CD4-positive, alpha-beta T cell treated with Interleukin-12 subunit alpha and Interleukin-12 subunit beta, for 1 hour (primary cell): ENCODE measurements around the gene PSMB10.
"Not testable (repeated sequence)": the region's sequence is repeated elsewhere in the genome, so short reads cannot be mapped to it uniquely, and the experiment has no call there.

ENCODE experiments used
- DNase-seq: peaks from one replicate; pipeline ENCODE4 v3.0.0-alpha.2; 2020

Gene PSMB10

GRCh38 chr16:67924140-67924906 lies 12.3 kb downstream of the PSMB10 start:
- no peak for DNase-seq

- no peak for DNase-seq
Measured at GRCh38 chr16:67923414-67924116, 13.1 kb downstream of the PSMB10 start.

- no peak for DNase-seq
Measured at GRCh38 chr16:67922740-67923139, 13.9 kb downstream of the PSMB10 start.

DNA sequence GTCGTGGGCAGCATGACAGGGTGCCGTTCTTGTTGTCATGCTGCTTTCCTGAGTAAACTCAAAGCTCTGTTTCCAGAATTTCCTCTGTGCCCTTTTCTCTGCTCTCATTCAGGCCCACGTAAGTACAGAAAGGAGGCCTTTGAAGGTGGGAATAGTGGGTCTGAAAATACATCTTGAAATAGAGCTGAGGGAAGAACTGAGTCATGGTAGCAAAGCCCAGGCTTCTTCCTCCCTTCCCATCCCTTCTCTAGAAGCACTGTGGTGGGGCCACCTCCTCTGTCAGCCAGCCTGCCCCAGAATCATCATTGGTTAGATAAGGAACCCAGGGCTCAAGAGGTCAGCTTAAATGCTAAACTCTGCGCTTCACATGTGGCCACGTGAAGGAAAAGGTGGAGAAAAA lies 14.4 kb downstream of the PSMB10 start:
- no peak for DNase-seq

DNA sequence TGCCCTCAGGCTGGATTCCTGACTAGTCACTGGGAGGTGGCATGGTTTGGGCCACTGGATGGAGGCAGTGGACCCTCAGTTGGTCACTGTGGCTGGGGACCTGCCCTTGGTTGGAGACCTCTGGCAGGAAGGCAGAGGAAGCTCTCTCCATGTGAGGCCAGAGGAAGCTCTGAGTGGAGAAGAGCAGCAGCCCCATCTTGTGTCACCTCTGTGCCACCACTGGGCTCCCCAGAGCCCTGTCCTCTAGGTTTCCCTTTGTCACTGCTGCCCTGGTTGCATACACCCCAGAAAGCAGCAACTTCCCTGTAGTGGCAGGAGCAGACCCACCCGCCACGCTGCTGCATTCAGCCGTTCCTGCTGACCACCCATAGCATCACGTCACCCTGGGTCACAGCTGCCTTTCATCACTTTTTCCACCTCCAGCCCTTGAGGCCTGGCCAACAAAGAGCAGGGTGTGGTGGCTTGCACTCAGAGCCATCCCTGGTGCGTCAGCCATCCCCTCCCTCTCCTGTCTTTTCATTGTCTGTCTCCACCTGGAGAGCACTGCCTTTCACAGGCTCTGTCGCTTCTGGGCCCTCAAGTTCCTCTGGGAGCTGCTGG lies 16.9 kb downstream of the PSMB10 start:
- no peak for DNase-seq

DNA sequence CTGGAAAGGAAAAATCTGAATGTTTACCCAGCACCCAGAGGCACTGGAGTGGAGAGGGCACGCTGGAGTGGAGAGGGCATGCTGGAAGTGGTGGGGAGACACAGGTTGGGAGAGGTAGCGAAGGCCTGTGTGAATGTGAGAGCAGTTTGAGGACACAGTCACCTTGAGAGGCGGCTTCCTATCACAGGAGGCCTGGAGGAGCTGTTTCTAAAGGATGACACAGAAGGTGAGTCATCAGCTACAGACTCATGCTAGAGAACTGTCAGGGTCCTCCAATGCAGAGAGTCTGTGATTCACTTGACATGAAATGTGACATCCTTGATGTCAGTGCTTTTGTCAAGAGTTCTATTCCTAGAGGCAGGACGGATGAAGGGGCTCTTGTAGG lies 18.8 kb downstream of the PSMB10 start:
- no peak for DNase-seq

DNA sequence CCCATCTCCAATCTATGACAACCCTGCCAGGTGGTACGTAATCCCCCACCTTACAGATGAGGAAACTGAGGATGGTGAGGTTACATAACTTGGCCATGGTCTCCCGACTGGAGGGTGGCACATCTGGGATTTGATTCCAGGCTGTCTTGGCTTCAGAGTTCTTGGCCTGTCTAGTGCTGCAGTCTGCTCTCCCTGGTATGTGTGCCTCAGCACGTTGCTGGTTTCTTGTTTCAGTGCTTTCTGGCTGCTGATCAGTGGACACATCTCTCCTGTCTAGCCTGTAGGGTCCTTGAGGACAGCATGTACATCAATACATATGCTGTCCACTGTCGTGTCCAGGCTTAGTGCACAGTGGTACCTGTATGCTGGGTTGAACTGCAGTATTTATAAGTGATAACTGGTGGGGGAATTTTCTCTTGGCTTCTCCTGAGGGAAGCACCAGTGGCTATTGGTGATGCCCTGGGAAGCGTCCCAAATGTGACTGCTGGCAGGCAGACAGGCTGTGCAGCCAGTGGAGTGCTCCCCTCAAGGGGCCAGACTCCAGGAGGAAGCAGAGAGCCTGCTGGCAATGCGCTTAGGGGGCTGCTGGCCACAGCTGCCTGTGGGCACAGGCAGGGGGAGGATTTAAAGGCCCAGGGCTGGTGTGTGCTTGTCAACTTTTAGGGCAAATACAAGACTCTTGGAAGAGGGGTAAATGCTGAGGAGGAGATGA lies 19.4 kb downstream of the PSMB10 start:
- DNase-seq = no peak

DNA sequence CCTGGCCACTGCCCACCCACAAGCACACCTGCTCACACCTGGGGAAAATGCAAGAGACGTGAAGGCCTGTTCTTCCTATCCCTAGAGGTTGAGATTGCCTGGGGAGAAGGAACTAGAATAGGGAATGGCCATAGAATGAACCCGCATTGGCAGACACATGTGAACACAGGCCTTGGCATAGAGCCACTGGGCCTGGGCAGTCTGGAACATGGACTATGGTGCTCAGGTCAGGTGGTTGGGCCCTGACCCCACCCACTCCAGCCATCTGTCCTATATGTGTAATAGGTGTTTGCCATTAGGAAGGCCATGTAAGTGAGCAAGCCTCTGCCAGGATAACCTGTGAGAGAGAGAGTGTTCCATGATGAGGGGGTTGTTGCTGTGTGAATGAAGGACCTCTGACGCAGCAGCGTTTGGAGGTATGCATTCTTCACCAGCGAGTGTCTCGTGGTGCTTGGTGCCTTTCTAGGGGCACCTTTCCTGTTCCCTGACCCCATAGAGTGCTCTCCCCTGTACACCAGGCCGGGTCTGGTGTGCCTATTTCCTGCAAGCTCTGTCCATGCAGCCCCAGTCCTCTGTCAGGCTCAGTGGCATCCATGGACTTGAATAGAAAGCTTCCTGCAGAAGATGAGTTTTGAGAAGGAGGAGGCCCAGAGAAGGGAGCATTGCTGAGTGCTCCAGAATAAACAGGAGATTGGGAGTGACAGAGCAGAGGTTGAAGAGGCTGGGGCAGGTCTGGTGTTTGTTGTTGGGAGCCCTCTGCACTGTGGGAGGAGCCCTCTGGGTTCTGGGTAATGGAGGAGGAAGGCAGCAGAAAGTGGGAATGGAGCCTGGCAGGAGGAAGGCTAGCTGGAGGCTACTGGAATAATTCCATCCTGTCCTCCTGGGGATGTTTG lies 20.6 kb downstream of the PSMB10 start:
- DNase-seq = no peak

DNA sequence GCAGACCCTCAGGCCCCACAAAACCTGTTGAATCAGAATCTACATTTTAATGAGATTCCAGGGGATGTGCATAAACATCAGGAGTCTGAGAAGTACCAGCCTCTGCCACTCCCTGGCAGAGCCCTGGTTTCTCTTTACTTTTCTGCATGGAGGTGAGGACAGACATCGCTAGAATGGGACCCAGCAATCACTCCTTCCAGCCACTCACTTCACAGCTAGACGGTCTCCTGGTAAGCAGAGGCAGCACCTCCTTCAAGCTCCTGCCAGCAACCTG lies 21.2 kb downstream of the PSMB10 start:
- DNase-seq = not testable (repeated sequence)

DNA sequence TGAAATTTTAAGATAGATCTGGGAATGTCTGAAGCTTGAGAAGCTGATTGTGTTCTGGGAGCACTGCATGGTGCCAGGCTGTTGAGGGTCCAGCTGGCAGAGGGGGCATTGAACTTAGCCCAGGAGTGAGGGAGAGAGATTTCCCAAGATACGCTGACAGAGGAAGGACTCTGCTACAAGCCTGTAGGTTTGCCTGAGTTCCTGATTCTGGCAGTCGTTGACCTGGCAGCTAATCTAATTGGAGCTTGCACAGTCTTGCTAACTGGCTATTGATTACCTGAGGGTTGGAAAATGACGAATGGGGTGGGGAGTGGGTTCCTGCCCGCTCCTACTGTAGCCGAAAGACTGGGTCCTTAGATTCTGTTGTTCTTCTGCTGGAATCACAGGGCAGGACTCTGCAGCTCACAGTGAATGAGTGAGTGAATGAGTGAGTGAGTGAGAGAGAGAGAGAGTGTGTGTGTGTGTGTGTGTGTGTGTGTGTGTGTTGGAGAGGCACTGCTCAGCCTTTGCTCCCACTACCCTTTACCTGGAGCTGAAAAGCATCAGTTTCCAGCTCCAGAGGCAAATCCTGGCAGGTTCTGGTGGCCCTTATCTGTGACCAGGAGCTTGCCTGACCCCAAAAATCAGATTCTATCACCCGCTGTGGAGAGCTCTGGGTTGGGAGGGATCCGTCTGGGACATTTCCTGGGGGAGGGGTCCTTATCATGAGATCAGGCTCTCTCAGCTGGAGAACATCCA lies 21.7 kb downstream of the PSMB10 start:
- no peak for DNase-seq

GRCh38 chr16:67910158-67910557 lies 26.5 kb downstream of the PSMB10 start:
- DNase-seq = no peak

DNA sequence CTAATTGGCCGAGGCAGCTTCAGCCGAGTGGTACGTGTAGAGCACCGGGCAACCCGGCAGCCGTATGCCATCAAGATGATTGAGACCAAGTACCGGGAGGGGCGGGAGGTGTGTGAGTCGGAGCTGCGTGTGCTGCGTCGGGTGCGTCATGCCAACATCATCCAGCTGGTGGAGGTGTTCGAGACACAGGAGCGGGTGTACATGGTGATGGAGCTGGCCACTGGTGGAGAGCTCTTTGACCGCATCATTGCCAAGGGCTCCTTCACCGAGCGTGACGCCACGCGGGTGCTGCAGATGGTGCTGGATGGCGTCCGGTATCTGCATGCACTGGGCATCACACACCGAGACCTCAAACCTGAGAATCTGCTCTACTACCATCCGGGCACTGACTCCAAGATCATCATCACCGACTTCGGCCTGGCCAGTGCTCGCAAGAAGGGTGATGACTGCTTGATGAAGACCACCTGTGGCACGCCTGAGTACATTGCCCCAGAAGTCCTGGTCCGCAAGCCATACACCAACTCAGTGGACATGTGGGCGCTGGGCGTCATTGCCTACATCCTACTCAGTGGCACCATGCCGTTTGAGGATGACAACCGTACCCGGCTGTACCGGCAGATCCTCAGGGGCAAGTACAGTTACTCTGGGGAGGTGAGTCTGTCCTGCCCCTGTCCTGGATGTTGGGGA lies 27.5 kb downstream of the PSMB10 start:
- no peak for DNase-seq

DNA sequence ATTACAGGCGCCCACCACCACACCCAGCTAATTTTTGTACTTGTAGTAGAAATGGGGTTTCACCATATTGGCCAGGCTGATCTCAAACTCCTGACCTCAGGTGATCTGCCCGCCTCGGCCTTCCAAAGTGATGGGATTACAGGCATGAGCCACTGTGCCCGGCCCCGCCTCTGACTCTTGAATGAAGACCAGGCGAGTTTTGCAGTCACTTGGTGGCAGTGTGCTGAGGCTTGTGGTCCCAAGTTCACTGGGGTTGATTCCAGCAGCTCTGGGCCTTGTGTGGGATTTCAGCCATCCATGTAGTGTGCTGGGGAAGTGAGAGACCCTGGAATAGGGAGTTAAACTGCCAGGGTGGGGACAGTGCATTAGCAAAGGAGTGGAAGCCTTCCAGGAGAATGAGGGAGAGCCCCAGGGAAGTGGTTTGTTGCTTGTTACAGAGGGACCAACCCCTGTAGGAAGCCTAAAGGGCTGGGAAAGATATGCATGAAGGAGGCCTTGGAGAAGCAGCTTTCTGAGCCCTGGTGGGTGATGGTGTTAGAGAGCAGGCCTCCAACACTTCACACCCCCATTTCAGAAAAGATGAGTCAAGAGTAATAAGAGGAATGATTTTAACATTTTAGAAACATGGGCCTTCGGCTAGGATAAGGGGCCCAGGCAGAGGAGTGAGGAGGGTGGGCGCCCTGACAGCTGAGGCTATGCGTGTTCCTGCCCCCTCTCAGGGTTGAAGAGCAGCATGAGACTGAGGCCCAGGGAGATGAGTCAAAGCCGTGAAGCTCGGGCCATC lies 29.1 kb downstream of the PSMB10 start:
- DNase-seq = no peak

- no peak for DNase-seq
Measured at GRCh38 chr16:67902831-67903230, 33.8 kb downstream of the PSMB10 start.

- DNase-seq = no peak
Measured at GRCh38 chr16:67901734-67902133, 34.9 kb downstream of the PSMB10 start.

DNA sequence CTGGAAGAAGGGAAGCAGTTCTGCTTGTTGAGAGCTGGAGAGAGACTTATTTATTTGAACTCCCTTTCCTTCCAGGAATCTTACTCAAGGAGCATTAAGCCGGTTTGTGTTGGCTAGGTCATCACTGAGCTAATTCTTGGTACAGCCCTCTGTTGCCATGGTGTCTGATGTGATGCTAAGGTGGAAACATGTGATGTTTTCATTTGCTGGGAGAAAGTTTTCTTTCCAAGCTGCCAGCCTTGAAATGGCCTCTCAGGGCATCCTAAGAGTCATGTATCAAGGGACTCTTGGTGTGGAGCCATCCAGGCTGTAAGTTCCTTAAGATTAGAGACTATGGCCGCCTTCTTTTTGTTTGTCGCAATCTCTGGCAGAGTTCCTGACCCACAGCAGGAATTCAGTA lies 39.4 kb downstream of the PSMB10 start:
- DNase-seq = no peak

GRCh38 chr16:67893743-67894399 lies 42.8 kb downstream of the PSMB10 start:
- no peak for DNase-seq

DNA sequence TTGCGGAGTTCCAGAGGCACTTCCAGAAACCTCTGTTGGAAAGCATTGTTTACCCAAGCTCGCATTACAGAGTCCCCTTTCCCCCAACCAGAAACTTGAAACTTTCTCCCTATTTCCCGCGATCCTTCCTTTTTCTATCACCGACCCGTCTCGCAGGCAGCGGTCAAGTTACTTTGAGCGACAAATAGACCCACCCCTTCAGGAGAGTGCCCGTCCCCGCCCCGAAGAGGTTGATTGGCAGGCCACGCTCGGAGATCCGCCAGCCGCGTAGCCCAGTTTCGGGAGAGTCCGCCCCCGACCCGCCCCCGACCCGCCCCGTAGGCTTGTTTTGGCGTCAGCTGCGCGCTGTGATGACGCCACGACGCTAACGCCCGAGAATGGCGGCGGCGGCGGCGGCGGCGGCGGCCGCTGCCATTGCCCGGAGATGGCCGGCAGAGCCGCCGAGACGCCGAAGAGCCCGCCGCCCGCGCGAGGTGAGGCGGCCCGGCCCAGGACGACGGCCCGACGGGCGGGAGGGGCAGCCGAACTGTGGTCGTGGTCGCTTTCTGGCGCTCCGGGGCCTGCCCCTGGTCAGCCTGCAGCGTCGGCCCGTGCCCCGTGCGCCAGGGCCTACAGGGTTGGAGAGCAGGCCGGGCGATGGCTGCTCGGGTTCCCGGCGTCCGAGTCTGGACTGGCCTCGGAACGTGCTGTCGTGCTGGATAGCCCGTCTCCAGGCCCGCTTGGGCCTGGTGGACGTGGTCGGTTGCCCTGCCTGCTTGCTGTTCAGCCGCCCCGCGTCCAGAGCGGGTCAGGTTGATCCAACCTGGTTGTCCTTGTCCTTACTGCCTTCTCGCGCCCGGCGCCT lies 43.5 kb downstream of the PSMB10 start, which contains the start of gene PSKH1:
TSS of gene PSKH1 (plus strand) at position 356 of the 844 bp plus-strand sequence. CDS start 15,496 bp downstream, outside the sequence.
- DNase-seq = peak; percentile 94

DNA sequence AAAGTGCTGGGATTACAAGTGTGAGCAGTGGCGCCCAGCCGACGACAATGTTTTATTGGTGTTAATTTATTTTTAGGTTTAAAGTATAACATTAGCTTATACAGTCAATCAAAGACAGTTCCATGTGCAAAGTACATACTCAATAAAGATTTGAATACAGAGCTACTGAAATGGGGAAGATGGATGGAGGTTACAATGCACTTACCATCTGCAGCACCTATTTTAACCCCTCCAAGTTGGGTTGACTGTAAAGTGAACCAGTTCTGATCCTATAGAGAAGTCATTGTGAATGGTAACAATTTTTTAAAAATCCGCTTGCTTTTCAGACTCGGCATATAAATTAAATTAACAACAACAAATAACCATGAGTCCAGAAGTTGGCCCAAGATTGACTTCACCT lies 44.3 kb downstream of the PSMB10 start:
- DNase-seq = no peak
